RWPE1 (cell line): ENCODE data around the gene NPIPB2.

Experiments used
- CTCF ChIA-PET: fragments of 350-600 bp; sonication (Branson Sonifier 250); formaldehyde crosslinking; extraction: SDS; loops from one replicate; lab custom pipeline; 2021; lab: Yijun Ruan, JAX
- POLR2A ChIA-PET: fragments of 400-600 bp; formaldehyde crosslinking; extraction: SDS; loops from one replicate; lab custom pipeline; 2020; ENCODE audit warnings: antibody characterized with exemption; ENCODE audit not compliant: low non-redundant PET; lab: Yijun Ruan, JAX
- DNase-seq: peaks from one replicate; pipeline ENCODE4 v3.0.0; 2012; ENCODE audit warnings: low spot score
- H3K27ac ChIP-seq: fragments of 450-650 bp; 2 replicates; pipeline ENCODE4 v1.5.1; 2017
- CTCF ChIP-seq: fragments of 450-650 bp; conservative IDR thresholded peaks from 2 replicates; pipeline ENCODE4 v1.5.1; 2017; ENCODE audit warnings: low read depth, mild to moderate bottlenecking

The NPIPB2 gene

GRCh38 chr16:11914210-11915113, 27.4 kb downstream of the NPIPB2 start:
- no peak for TF ChIP-seq CTCF
- peak overlapping the region; percentile 87 for H3K27ac ChIP-seq
- DNase-seq, result no peak
- ChIA-PET CTCF (interaction anchor here (2.1 kb wide), 1 partner anchor 154 kb away, joined by 9 read pairs; no protein-coding TSS in a partner anchor), POLR2A (no interaction called here)

- ChIA-PET CTCF (interaction anchor here (0.5 kb wide), 1 partner anchor 65 kb away, joined by 3 read pairs; no protein-coding TSS in a partner anchor), POLR2A (no interaction called here)
- no peak for DNase-seq
- no peak for TF ChIP-seq CTCF
- no peak overlapping the region for H3K27ac ChIP-seq
These were observed 28.3 kb downstream of the NPIPB2 start for GRCh38 chr16:11913425-11914079.

GRCh38 chr16:11909653-11910545, 31.9 kb downstream of the NPIPB2 start:
- no peak for DNase-seq
- POLR2A ChIA-PET, result no interaction called here
- CTCF ChIA-PET, result interaction anchor here (0.7 kb wide), 1 partner anchor 15 kb away, joined by 3 read pairs; no protein-coding TSS in a partner anchor
- peak overlapping the region; percentile 41 for H3K27ac ChIP-seq
- TF ChIP-seq CTCF, result no peak

- POLR2A ChIA-PET, result no interaction called here
- DNase-seq, result no peak
- CTCF ChIA-PET, result no interaction called here
- TF ChIP-seq CTCF, result no peak
- peak overlapping the region; percentile 11; the same call in 1 of the 2 replicates for H3K27ac ChIP-seq
These were observed 34.5 kb downstream of the NPIPB2 start for GRCh38 chr16:11907160-11907970.

- no peak overlapping the region for H3K27ac ChIP-seq
- ChIA-PET CTCF (no interaction called here), POLR2A (interaction anchor here (0.5 kb wide), 1 partner anchor 17 kb away, joined by 7 read pairs; no protein-coding TSS in a partner anchor)
- no peak for DNase-seq
- no peak for TF ChIP-seq CTCF
These were observed 37.9 kb downstream of the NPIPB2 start for GRCh38 chr16:11903906-11904305.
